GM08714 (cell line): ENCODE measurements around the gene ZNF664.

ENCODE experiments used
- H3K4me3 ChIP-seq: fragments of 200-500 bp; sonication (Bioruptor generic); 2 replicates; pipeline ENCODE4 v1.5.1; 2014; ENCODE audit warnings: mild to moderate bottlenecking, low read length, inconsistent platforms
- ZNF274 ChIP-seq: IDR thresholded peaks from 2 replicates; pipeline ENCODE4 v1.6.1; 2012; ENCODE audit warnings: mild to moderate bottlenecking, low read depth, low read length

The ZNF664 gene

DNA sequence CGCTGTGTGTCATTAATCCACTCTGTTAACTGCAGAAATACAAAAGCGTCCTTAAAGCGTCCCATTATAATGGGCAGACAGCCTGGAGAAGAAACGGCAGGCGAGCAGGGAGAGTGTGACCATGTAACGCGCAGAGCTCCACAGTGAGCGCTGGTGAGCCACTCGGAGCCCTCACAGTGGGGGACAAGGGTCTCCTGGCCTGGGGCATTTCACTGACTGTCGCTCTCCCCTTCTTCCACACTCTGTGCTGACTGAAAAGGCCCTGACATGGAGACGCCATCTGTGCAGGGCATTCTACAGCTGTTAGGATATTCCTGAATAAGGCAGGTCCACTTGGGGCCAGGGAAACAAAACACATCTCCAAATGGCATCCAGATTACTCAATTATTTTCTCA, 24.6 kb upstream of the ZNF664 start:
- H3K4me3 ChIP-seq, result no peak overlapping the region
- TF ChIP-seq ZNF274, result no peak

- no peak overlapping the region for H3K4me3 ChIP-seq
- no peak for TF ChIP-seq ZNF274
Observed at GRCh38 chr12:123948796-123949769, 23.9 kb upstream of the ZNF664 start.

DNA sequence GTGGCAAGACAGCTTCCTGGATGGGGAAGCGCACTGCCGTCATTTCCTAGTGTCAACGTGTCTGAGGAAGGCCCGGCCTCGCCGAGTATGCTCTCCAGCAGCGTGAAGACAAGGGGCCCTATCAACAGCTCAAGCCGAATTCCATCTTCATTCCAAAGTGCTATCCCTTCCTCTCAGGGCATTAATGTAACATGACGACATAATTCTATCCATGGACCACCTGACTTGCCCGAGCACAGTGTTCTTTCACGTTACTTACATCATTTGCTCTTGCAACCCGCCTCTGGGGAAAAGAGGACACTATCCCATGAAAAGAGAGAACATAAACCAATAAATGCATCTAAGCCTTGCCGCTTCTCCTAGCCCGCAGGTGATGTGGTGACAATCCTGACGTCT, 23.2 kb upstream of the ZNF664 start:
- no peak for TF ChIP-seq ZNF274
- H3K4me3 ChIP-seq, result no peak overlapping the region

GRCh38 chr12:123950476-123951349, 22.3 kb upstream of the ZNF664 start:
- no peak overlapping the region for H3K4me3 ChIP-seq
- TF ChIP-seq ZNF274, result no peak

DNA sequence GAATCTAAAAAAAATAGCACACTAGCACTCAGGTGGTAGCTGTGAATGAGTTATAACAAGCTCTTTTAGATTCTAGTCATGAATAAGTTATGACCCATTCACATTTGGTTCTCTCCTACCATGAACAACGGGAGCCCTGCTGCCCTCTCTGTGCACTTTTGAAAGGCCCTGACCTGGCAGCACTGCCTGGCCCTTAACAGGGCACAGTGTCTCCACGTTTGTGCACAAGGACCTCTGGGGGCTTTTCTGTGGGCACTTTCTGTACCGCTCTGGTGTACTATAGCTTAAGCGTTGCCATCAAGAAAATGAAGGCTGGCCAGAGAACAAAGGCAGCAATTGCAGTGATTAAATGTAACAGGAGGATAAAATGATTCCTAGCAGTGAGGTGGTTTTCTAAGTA, 21.5 kb upstream of the ZNF664 start:
- no peak overlapping the region for H3K4me3 ChIP-seq
- no peak for TF ChIP-seq ZNF274

GRCh38 chr12:123952037-123952436, 21.0 kb upstream of the ZNF664 start:
- TF ChIP-seq ZNF274, result no peak
- H3K4me3 ChIP-seq, result no peak overlapping the region

GRCh38 chr12:123954647-123955350, 18.2 kb upstream of the ZNF664 start:
- no peak overlapping the region for H3K4me3 ChIP-seq
- no peak for TF ChIP-seq ZNF274

- no peak for TF ChIP-seq ZNF274
- no peak overlapping the region for H3K4me3 ChIP-seq
Observed at GRCh38 chr12:123956249-123956648, 16.8 kb upstream of the ZNF664 start.

GRCh38 chr12:123957196-123957595, 15.8 kb upstream of the ZNF664 start:
- no peak for TF ChIP-seq ZNF274
- no peak overlapping the region for H3K4me3 ChIP-seq

DNA sequence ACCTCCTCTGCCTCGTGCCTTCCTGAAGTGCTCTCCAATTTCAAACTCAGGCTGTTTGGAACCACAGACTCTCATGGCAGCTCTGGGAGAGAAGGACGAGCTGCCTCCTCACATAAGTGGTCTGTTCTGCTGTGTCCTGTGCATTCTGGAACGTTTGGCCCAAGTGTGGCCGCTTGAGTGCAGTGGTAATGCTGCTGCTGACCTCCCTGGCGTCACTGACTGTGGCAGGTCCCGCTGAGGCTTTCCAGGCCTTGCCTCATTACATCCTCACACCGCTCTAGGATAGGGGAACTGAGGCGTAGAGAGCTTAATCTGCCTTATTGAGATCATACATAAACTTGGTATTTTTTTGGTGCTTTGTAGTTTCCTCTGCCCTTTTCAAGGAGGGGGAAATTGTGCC, 14.6 kb upstream of the ZNF664 start:
- TF ChIP-seq ZNF274, result no peak
- no peak overlapping the region for H3K4me3 ChIP-seq

DNA sequence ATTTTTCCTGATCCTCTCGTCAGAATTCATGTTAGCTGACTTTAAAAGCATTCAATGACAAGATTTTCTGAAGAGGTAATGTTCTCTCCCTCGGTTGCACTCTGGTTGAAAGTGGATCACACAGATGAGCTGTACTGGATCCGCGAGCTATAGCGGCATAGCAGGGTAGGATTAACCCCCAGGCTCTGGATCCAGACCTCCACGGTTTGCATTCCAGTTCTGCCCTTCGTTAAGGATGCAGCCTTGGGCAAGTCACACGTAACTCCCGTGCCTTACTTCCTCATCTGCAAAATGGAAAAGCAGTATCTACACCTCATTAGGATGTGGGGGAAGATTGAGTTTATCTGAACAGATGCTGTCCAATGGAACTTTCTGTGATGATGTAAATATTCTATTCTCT, 14.1 kb upstream of the ZNF664 start:
- TF ChIP-seq ZNF274, result no peak
- H3K4me3 ChIP-seq, result no peak overlapping the region

DNA sequence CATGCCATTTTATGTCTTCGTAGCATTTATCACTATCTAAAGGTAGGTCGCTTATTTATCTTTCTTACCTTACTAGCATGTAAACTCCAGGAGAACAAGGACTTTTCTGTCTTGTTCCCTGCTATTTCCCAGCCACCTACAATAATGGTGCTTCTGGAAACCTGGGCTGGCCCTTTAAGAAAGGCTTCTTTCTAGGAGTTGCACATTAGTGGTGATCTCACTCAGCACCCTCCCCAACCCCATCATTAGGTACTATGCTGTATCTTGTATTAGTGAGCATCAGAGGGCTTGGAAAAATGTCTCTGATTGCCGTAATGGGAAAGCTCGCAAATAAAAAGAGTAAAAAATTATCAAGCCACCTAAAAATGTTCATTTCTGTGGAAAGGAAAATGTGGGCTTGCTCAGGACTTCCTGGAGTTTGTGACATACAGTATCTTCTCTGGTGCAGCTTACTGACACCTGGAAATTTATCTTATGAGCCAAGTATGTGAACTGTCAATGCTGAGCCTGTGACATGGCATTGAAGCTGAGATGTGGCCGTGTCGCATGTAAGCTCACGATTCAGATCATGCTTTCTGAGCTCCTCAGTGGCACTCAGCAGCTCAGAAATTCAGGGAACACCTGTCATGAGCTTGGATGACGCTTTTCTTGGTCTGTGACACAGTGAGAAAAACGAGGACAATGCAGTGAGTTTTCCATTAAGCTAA, 12.8 kb upstream of the ZNF664 start:
- no peak for TF ChIP-seq ZNF274

DNA sequence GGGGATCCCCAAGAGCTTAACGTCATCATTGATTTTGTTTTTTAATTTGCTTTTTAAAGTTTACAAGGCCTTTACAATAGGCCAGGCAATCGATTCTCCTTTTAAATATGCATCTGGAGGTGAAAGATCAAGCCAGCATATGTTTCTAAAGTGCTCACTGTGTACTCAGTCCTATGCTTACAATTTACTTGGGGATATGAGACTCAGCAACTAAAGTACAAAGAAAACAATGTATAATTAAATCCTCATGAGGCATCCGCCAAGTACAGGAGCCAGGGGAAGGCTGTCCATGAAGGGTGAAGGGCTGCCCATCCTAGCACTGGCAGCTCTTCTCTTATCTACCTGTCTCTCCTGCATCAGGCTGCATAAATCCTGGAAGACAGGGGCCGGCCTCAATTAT, 12.2 kb upstream of the ZNF664 start:
- H3K4me3 ChIP-seq, result no peak overlapping the region
- TF ChIP-seq ZNF274, result no peak

More for the DNA sequence above, 12.8 kb upstream of the ZNF664 start:
- H3K4me3 ChIP-seq, result no peak overlapping the region
